PFSK-1 (cell line): ENCODE measurements around the gene PACSIN1.

Experiments
- FOXP2 ChIP-seq: optimal IDR thresholded peaks from 2 replicates; pipeline ENCODE3; 2011; ENCODE audit warnings: borderline replicate concordance, control low read depth, inconsistent platforms; ENCODE audit not compliant: insufficient read depth; ENCODE audit errors: extremely low read length, extremely low read depth
- POLR2AphosphoS5 ChIP-seq: IDR thresholded peaks from 2 replicates; pipeline ENCODE4 v1.6.1; 2012; ENCODE audit warnings: low read depth, mild to moderate bottlenecking, control low read depth, low read length, moderate library complexity
- SIN3A ChIP-seq: IDR thresholded peaks from 2 replicates; pipeline ENCODE4 v1.6.1; 2012; ENCODE audit warnings: mild to moderate bottlenecking, low read length, moderate library complexity, borderline replicate concordance; ENCODE audit not compliant: insufficient read depth
- TAF1 ChIP-seq: IDR thresholded peaks from 2 replicates; pipeline ENCODE4 v1.6.1; 2012; ENCODE audit warnings: low read length, control low read depth, borderline replicate concordance; ENCODE audit not compliant: insufficient read depth
- TF ChIP-seq, protein P1 (sequence below), 2 experiments: IDR thresholded peaks; 2 replicates each; pipeline versions ENCODE4 v1.6.1 to v1.8.0; 2011 to 2012; ENCODE audit warnings: low read depth in 2 of 2, low read length in 2 of 2, control low read depth in 1 of 2, inconsistent platforms in 1 of 2, mild to moderate bottlenecking in 1 of 2, moderate library complexity in 1 of 2; ENCODE audit not compliant: insufficient read depth in 1 of 2

The PACSIN1 gene

GRCh38 chr6:34425132-34425497 is 40.8 kb upstream of the PACSIN1 start:
- TF ChIP-seq POLR2AphosphoS5 (no peak), TAF1 (0 out of 2 replicates have a peak, but pooled peaks have one; percentile 18)

DNA sequence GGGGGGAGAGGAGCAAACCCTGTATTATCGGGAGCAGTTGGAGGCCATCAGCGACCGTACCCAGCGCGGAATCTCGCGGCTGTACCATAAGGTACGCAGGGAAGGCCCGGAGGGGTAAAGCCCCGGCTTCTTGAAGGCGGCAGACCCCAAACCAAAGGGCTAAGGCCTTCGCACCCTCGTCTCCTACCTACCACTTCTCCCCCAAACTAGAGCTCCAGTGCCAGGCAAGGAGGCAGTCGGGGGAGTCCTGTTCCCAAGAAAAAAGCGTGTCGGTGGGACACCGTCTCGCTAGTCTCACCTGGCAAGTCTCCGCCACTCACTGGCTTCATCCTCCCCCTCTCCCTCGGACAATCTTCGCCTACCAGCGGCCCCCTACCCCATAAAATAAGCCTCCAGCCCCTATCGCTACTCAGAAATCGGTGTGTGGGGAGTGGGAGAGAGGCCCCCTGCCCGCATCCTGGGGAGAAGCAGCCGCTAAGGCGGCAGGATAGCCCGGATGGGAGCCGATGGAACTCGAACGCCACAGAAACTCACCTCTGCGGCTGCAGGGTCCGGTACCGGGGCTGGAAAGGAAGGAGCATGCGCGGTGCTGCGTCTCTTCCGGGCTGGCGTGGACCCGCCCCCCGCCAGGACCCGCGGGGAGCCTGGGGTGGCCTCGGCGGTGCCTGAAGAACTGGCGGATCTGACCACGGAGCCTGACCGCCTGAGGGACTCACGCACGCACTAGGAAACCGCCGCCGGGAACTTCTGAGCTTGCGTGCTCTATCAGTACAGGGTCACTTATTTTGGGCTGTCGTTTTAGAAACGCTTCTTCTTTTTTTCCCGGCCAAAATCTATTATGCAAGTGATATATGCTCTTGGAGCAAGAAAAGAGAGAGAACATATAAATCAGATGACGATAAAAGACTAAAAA is 40.1 kb upstream of the PACSIN1 start, which contains the start of gene RPS10:
TSS of gene RPS10 (minus strand) at position 572 of the 913 bp plus-strand sequence. CDS start 848 bp downstream, outside the sequence.
- TF ChIP-seq, protein P1, sequence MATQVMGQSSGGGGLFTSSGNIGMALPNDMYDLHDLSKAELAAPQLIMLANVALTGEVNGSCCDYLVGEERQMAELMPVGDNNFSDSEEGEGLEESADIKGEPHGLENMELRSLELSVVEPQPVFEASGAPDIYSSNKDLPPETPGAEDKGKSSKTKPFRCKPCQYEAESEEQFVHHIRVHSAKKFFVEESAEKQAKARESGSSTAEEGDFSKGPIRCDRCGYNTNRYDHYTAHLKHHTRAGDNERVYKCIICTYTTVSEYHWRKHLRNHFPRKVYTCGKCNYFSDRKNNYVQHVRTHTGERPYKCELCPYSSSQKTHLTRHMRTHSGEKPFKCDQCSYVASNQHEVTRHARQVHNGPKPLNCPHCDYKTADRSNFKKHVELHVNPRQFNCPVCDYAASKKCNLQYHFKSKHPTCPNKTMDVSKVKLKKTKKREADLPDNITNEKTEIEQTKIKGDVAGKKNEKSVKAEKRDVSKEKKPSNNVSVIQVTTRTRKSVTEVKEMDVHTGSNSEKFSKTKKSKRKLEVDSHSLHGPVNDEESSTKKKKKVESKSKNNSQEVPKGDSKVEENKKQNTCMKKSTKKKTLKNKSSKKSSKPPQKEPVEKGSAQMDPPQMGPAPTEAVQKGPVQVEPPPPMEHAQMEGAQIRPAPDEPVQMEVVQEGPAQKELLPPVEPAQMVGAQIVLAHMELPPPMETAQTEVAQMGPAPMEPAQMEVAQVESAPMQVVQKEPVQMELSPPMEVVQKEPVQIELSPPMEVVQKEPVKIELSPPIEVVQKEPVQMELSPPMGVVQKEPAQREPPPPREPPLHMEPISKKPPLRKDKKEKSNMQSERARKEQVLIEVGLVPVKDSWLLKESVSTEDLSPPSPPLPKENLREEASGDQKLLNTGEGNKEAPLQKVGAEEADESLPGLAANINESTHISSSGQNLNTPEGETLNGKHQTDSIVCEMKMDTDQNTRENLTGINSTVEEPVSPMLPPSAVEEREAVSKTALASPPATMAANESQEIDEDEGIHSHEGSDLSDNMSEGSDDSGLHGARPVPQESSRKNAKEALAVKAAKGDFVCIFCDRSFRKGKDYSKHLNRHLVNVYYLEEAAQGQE (IDR thresholded peaks at IDR 0.05; ENCODE audit: insufficient read depth in 1 of 2, low read depth in 2 of 2, low read length in 2 of 2): peak; percentile 58 to 65
- 0 out of 2 replicates have a peak, but pooled peaks have one; percentile 42 for TF ChIP-seq SIN3A
- peak; percentile 58 for TF ChIP-seq FOXP2
- TF ChIP-seq POLR2AphosphoS5: peak; percentile 98
- peak; percentile 98 for TF ChIP-seq TAF1

DNA sequence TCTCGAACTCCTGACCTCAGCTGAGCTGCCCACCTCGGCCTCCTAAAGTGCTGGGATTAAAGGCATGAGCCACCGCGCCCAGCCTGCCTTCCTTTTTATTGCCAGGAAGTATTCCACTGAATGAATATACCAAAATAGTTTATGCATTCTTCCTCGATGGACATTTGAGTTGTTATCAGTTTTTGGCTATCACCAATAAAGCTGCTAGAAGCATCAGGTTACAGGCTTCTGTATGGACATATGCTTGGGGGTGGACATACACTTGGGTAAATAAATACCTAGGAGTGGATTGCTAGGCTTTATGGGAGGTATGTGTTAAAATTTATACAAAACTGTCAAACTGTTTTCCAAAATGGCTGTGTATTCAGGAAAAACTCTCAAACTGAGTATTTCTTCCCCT is 30.0 kb upstream of the PACSIN1 start:
- no peak for TF ChIP-seq SIN3A
- no peak for TF ChIP-seq FOXP2
- TF ChIP-seq, protein P1 (IDR thresholded peaks at IDR 0.05; ENCODE audit: insufficient read depth in 1 of 2, low read depth in 2 of 2, low read length in 2 of 2): no peak
- TF ChIP-seq POLR2AphosphoS5: no peak
- no peak for TF ChIP-seq TAF1

DNA sequence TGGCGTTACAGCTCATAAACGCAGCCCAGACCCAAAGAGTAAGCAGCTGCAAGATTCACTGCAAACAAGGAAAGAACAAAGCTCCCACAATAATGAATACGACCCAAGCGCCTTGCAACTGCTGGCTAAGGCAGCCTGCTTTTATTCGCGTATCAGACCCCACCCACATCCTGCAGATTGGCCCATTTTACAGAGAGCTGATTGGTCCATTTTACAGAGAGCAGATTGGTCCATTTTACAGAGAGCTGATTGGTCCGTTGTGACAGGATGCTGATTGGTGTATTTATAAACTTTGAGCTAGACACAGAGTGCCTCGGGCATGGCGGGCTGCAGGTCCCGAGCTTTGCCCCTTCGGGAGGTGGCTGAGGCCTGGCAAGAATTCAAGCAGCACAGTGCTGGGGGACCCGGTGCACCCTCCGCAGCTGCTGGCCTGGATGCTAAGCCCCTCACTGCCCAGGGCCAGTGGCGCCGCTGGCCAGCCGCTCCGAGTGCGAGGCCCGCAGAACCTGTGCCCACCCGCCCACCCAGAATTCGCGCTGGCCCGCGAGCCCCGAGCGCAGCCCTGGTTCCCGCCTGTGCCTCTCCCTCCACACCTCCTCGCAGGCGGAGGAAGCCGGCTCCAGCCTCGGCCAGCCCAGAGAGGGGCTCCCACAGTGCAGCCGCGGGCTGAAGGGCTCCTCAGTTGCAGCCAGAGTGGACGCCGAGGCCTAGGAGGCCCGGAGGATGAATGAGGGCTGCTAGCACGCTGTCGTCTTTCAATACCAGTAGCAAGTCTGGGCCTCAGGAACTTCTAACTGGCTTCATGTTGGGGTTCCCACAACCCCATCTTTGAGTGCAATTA is 28.9 kb upstream of the PACSIN1 start:
- TF ChIP-seq, protein P1 (IDR thresholded peaks at IDR 0.05; ENCODE audit: insufficient read depth in 1 of 2, low read depth in 2 of 2, low read length in 2 of 2): no peak
- no peak for TF ChIP-seq FOXP2
- TF ChIP-seq SIN3A: no peak
- TF ChIP-seq TAF1: no peak
- no peak for TF ChIP-seq POLR2AphosphoS5

- TF ChIP-seq, protein P1 (IDR thresholded peaks at IDR 0.05; ENCODE audit: insufficient read depth in 1 of 2, low read depth in 2 of 2, low read length in 2 of 2): no peak
- TF ChIP-seq SIN3A: no peak
- no peak for TF ChIP-seq FOXP2
- no peak for TF ChIP-seq POLR2AphosphoS5
- no peak for TF ChIP-seq TAF1
Measured at GRCh38 chr6:34437644-34437970, 28.3 kb upstream of the PACSIN1 start.
